ENCODE results near the gene TFIP11. TPM values are rescaled to one million over a fixed set of nuclear protein-coding genes. Genes with fewer than 3 reads are reported as not detected.

Gene TFIP11
- total RNA-seq = 31.7 and 39.1 TPM in 2 replicates

GRCh38 chr22:26512149-26512793 is at the start of gene TFIP11:
TSS of gene TFIP11 (minus strand) at chr22:26512473. CDS start at chr22:26510272, 2,201 bp downstream.

GRCh38 chr22:26483439-26484359 is 28.6 kb downstream of the TFIP11 start, which contains the start of the genes HPS4 and SRRD:
TSS of gene HPS4 (minus strand) at chr22:26483783. CDS start at chr22:26481762, 2,021 bp downstream.
TSS of gene SRRD (plus strand) at chr22:26483877. CDS start at chr22:26483891, 14 bp downstream.

Other genes starting within 250 kb of the TFIP11 start
- 2.0 and 2.5 TPM in 2 replicates for gene ASPHD2, start 83.2 kb downstream of the TFIP11 start, total RNA-seq
- 20.6 and 23.0 TPM in 2 replicates for gene HPS4, start 28.7 kb downstream of the TFIP11 start, total RNA-seq
- 7.3 and 9.2 TPM in 2 replicates for gene SRRD, start 28.6 kb downstream of the TFIP11 start, total RNA-seq
- gene TPST2, start 77.7 kb upstream of the TFIP11 start, total RNA-seq = 13.8 and 26.7 TPM in 2 replicates
- gene CRYBB1, start 105.6 kb upstream of the TFIP11 start, total RNA-seq = not detected in 2 replicates
- not detected in 2 replicates for gene CRYBA4, start 109.5 kb upstream of the TFIP11 start, total RNA-seq
- gene MIAT, start 145.1 kb upstream of the TFIP11 start, total RNA-seq = 0.85 and 0.92 TPM in 2 replicates

Data from smooth muscle cell of bladder (primary cell).